CD14-positive monocyte (primary cell): Measurements from ENCODE around the gene HSPA1L. TPM values are rescaled to one million over a fixed set of nuclear protein-coding genes. Genes with fewer than 3 reads are reported as not detected.
A peak's percentile ranks its signal among the peaks of the same experiment; 100 is the strongest.
"Not testable (repeated sequence)": the region's sequence is repeated elsewhere in the genome, so short reads cannot be mapped to it uniquely, and the experiment has no call there.

ENCODE experiments used
- DNase-seq, 3 donors: peaks; one replicate each; pipeline ENCODE4 v3.0.0-alpha.2; 2011 to 2022
- H2AFZ ChIP-seq: 2 replicates; pipeline ENCODE4 v1.6.0; 2012; ENCODE audit warnings: mild to moderate bottlenecking, low read depth, low read length, inconsistent platforms; ENCODE audit not compliant: insufficient read depth, poor library complexity, severe bottlenecking
- H3K27ac ChIP-seq, 2 donors: 1 replicate in 1 of 2; 2 replicates in 1 of 2; pipeline ENCODE4 v1.5.1; 2012 to 2013; ENCODE audit warnings: low read length in 2 of 2, control low read depth in 1 of 2, inconsistent platforms in 1 of 2, low read depth in 1 of 2, mild to moderate bottlenecking in 1 of 2
- H3K27me3 ChIP-seq, 2 donors: one replicate each; pipeline versions ENCODE4 v1.6.0 to v1.6.1; 2011 to 2013; ENCODE audit warnings: low read length in 2 of 2; ENCODE audit not compliant: control insufficient read depth in 2 of 2, insufficient read depth in 2 of 2
- H3K36me3 ChIP-seq, 2 donors: replicated peaks in 1 of 2; 1 replicate in 1 of 2; 2 replicates in 1 of 2; pipeline versions ENCODE4 v1.5.1 to v1.6.1; 2012 to 2013; ENCODE audit warnings: low read length in 2 of 2, control low read depth in 1 of 2, inconsistent platforms in 1 of 2, mild to moderate bottlenecking in 1 of 2; ENCODE audit not compliant: insufficient read depth in 2 of 2, control insufficient read depth in 1 of 2
- H3K4me1 ChIP-seq, 2 donors: 1 replicate in 1 of 2; 2 replicates in 1 of 2; pipeline versions ENCODE4 v1.5.1 to v1.6.1; 2012 to 2013; ENCODE audit warnings: low read length in 2 of 2, control low read depth in 1 of 2, inconsistent platforms in 1 of 2, mild to moderate bottlenecking in 1 of 2, moderate library complexity in 1 of 2; ENCODE audit not compliant: insufficient read depth in 2 of 2, control insufficient read depth in 1 of 2
- H3K4me2 ChIP-seq: replicated peaks from 2 replicates; pipeline ENCODE3; 2012; ENCODE audit warnings: low read length, moderate library complexity, mild to moderate bottlenecking; ENCODE audit not compliant: poor library complexity, severe bottlenecking; ENCODE audit errors: extremely low read depth
- H3K4me3 ChIP-seq, 3 experiments: fragments of 200-600 bp in 1 of 3; sonication (generic) in 1 of 3; replicated peaks in 1 of 3; 1 replicate in 2 of 3; 2 replicates in 1 of 3; pipeline ENCODE4 v1.5.1; 2011 to 2013; ENCODE audit warnings: low read length in 3 of 3, mild to moderate bottlenecking in 3 of 3, control low read depth in 2 of 3, low read depth in 2 of 3, inconsistent platforms in 1 of 3, moderate library complexity in 1 of 3
- H3K79me2 ChIP-seq: 2 replicates; pipeline ENCODE4 v1.6.0; 2012; ENCODE audit warnings: mild to moderate bottlenecking, control low read depth, inconsistent platforms, low read length, moderate library complexity; ENCODE audit not compliant: insufficient read depth
- H3K9ac ChIP-seq: 2 replicates; pipeline ENCODE4 v1.6.0; 2017; ENCODE audit warnings: low read length, mild to moderate bottlenecking; ENCODE audit not compliant: insufficient read depth, poor library complexity, severe bottlenecking
- H3K9me3 ChIP-seq, 2 donors: replicated peaks in 1 of 2; 1 replicate in 1 of 2; 2 replicates in 1 of 2; pipeline versions ENCODE4 v1.5.1 to v1.6.1; 2012 to 2013; ENCODE audit warnings: low read length in 2 of 2, control low read depth in 1 of 2; ENCODE audit not compliant: control insufficient read depth in 1 of 2, insufficient read depth in 1 of 2
- H4K20me1 ChIP-seq: 2 replicates; pipeline ENCODE4 v1.6.0; 2012; ENCODE audit warnings: mild to moderate bottlenecking, low read length, control low read depth, moderate library complexity; ENCODE audit not compliant: insufficient read depth
- H3K27ac Mint-ChIP-seq, 7 donors: one replicate each; pipeline ENCODE4 v1.8.0; 2020; ENCODE audit warnings: mild to moderate bottlenecking in 7 of 7, mixed read lengths in 7 of 7, moderate library complexity in 6 of 7, inconsistent platforms in 2 of 7
- H3K27me3 Mint-ChIP-seq, 3 donors: one replicate each; pipeline ENCODE4 v1.8.0; 2021 to 2022; ENCODE audit warnings: low read depth in 3 of 3, mild to moderate bottlenecking in 3 of 3, mixed read lengths in 3 of 3, moderate library complexity in 3 of 3, inconsistent platforms in 1 of 3
- H3K36me3 Mint-ChIP-seq, 2 donors: one replicate each; pipeline ENCODE4 v1.8.0; 2020; ENCODE audit warnings: mixed read lengths in 2 of 2, inconsistent platforms in 1 of 2, mild to moderate bottlenecking in 1 of 2
- H3K4me1 Mint-ChIP-seq: one replicate; pipeline ENCODE4 v1.8.0; 2020; ENCODE audit warnings: mild to moderate bottlenecking, mixed read lengths
- H3K4me3 Mint-ChIP-seq, 2 donors: one replicate each; pipeline ENCODE4 v1.8.0; 2020; ENCODE audit warnings: mild to moderate bottlenecking in 2 of 2, mixed read lengths in 2 of 2, moderate library complexity in 1 of 2
- H3K9me3 Mint-ChIP-seq, 7 donors: one replicate each; pipeline ENCODE4 v1.8.0; 2020 to 2022; ENCODE audit warnings: mixed read lengths in 7 of 7, mild to moderate bottlenecking in 6 of 7, moderate library complexity in 6 of 7, inconsistent platforms in 2 of 7
- WGBS: methylation state at CpG from one replicate; pipeline ENCODE4 v1.1.5; 2013; ENCODE audit warnings: missing lambda C conversion rate; ENCODE audit not compliant: insufficient coverage; 5-methylcytosine and 5-hydroxymethylcytosine counted together
- intact Hi-C, 2 donors: fragments of 100-400 bp; cut with micrococcal nuclease; formaldehyde crosslinking; loops; one replicate each; pipeline versions ENCODE4 v1.15.0 to v1.15.1; 2023
- polyA plus RNA-seq, 3 donors: library from polyadenylated mRNA; depleted of rRNA in 1 of 3; unstranded in 2 of 3; stranded (reverse) in 1 of 3; fragments of 300-500 nt in 2 of 3; fragments of >200 nt in 1 of 3; fragmentation: Illumina TruSeq in 2 of 3; gene quantifications; 1 replicate in 2 of 3; 2 replicates in 1 of 3; pipeline ENCODE4 v1.2.3, GENCODE V29; 2012 to 2021
- TF ChIP-seq, protein P1 (sequence below): fragments of 200-600 bp; IDR thresholded peaks from one replicate; pipeline ENCODE4 v1.8.0; 2022; ENCODE audit warnings: antibody characterized with exemption, mild to moderate bottlenecking

The HSPA1L gene
- polyA plus RNA-seq, 3 donors: 0.53 to 0.72 (median 0.55) TPM

DNA sequence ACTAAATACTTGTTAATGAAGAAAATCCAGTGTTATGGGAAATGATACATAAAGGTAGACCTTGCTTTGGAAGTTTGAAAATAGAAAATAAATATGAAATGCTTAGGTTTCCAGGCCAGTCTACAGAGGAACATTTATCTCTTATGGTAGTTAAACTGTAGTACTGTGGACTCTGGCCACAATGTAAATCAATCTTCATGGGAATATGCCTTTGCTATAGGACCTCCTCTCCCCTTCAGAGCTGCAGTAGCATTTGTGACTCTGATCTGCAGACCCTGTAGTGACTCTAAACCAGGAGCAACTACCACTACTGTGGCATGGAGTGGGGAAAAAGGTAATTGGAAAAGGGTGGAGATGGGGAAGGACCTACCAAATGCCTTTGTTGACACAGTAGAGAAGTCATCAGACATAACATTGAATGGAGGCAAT is 4.8 kb upstream of the HSPA1L start:
- Mint-ChIP-seq H3K36me3 (peaks cover 0 to 8% of the 10 kb centered on the region in 2 donors), H3K27me3 (peaks cover 0 to 4% (median 0%) of the 10 kb centered on the region in 3 donors), H3K27ac (peak overlapping the region in 5 of 7 donors; percentile 37 to 66 (median 63)), H3K4me1 (peaks cover 59% of the 10 kb centered on the region), H3K4me3 (peak overlapping the region in 1 of 2 donors; percentile 13), H3K9me3 (peaks cover 0 to 2% (median 0%) of the 10 kb centered on the region in 7 donors)
- no peaks in the 10 kb centered on the region for H3K27me3 ChIP-seq
- H2AFZ ChIP-seq: no peak overlapping the region
- TF ChIP-seq, protein P1, sequence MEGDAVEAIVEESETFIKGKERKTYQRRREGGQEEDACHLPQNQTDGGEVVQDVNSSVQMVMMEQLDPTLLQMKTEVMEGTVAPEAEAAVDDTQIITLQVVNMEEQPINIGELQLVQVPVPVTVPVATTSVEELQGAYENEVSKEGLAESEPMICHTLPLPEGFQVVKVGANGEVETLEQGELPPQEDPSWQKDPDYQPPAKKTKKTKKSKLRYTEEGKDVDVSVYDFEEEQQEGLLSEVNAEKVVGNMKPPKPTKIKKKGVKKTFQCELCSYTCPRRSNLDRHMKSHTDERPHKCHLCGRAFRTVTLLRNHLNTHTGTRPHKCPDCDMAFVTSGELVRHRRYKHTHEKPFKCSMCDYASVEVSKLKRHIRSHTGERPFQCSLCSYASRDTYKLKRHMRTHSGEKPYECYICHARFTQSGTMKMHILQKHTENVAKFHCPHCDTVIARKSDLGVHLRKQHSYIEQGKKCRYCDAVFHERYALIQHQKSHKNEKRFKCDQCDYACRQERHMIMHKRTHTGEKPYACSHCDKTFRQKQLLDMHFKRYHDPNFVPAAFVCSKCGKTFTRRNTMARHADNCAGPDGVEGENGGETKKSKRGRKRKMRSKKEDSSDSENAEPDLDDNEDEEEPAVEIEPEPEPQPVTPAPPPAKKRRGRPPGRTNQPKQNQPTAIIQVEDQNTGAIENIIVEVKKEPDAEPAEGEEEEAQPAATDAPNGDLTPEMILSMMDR: no peak
- H3K36me3 ChIP-seq: no peaks in the 10 kb centered on the region
- peaks cover 52% of the 10 kb centered on the region for H3K79me2 ChIP-seq
- H4K20me1 ChIP-seq: no peaks in the 10 kb centered on the region
- H3K4me3 ChIP-seq: no peak overlapping the region
- DNase-seq: no peak
- no peak overlapping the region for H3K9ac ChIP-seq
- peaks cover 60 to 75% of the 10 kb centered on the region in 2 donors for H3K4me1 ChIP-seq
- H3K4me2 ChIP-seq: no peak overlapping the region
- intact Hi-C loops: no loop called here
- H3K9me3 ChIP-seq: no peaks in the 10 kb centered on the region
- H3K27ac ChIP-seq: no peak overlapping the region

DNA sequence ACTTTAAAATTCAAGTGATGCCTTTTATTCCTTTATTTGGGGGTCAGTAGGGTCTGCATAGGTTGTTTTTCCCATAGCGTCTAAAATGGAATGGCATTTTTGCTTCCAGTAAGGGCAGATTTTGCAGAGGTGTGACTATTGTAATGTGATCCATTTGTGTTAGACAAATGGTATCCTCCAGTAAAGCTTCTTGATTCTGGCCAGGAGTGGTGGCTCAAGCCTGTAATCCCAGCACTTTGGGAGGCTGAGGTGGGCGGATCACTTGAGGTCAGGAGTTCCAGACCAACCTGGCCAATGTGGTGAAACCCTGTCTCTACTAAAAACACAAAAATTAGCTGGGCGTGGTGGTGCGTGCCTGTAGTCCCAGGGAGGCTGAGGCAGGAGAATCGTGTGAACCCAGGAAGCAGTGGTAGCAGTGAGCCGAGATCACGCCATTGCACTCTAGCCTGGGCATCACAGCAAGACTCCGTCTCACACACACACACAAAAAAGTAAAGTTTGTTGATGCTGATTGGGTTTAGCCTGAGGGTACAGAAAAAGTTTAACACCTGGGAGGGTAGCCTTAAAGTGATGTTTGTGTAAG is 2.9 kb upstream of the HSPA1L start:
- H3K4me3 Mint-ChIP-seq: peak overlapping the region; percentile 82 to 92
- peak overlapping the region; percentile 48 for H2AFZ ChIP-seq
- H3K36me3 Mint-ChIP-seq, H4K20me1 ChIP-seq, H3K9me3 ChIP-seq, H3K27me3 Mint-ChIP-seq, H3K27me3 ChIP-seq, H3K9me3 Mint-ChIP-seq, H3K36me3 ChIP-seq, intact Hi-C loops, DNase-seq: not testable (repeated sequence)
- peaks cover 55 to 72% of the 10 kb centered on the region in 2 donors for H3K4me1 ChIP-seq
- 0% methylated on average over 1 of the region's 8 CpGs for WGBS
- peak overlapping the region; percentile 64 for H3K9ac ChIP-seq
- H3K79me2 ChIP-seq: peaks cover 60% of the 10 kb centered on the region
- H3K4me3 ChIP-seq: peak overlapping the region; percentile 61 to 89 (median 86)
- H3K27ac ChIP-seq: peak overlapping the region; percentile 66 to 77
- peak overlapping the region; percentile 77 to 90 (median 87) for H3K27ac Mint-ChIP-seq
- H3K4me2 ChIP-seq: peak overlapping the region; percentile 76
- H3K4me1 Mint-ChIP-seq: peaks cover 61% of the 10 kb centered on the region

DNA sequence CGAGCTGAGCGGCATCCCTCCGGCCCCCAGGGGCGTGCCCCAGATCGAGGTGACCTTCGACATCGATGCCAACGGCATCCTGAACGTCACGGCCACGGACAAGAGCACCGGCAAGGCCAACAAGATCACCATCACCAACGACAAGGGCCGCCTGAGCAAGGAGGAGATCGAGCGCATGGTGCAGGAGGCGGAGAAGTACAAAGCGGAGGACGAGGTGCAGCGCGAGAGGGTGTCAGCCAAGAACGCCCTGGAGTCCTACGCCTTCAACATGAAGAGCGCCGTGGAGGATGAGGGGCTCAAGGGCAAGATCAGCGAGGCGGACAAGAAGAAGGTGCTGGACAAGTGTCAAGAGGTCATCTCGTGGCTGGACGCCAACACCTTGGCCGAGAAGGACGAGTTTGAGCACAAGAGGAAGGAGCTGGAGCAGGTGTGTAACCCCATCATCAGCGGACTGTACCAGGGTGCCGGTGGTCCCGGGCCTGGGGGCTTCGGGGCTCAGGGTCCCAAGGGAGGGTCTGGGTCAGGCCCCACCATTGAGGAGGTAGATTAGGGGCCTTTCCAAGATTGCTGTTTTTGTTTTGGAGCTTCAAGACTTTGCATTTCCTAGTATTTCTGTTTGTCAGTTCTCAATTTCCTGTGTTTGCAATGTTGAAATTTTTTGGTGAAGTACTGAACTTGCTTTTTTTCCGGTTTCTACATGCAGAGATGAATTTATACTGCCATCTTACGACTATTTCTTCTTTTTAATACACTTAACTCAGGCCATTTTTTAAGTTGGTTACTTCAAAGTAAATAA is 2.2 kb upstream of the HSPA1L start:
- peaks cover 54 to 72% of the 10 kb centered on the region in 2 donors for H3K4me1 ChIP-seq
- Mint-ChIP-seq H3K4me3 (peak overlapping the region; percentile 82 to 92), H3K27ac (peak overlapping the region; percentile 77 to 90 (median 87)), H3K4me1 (peaks cover 61% of the 10 kb centered on the region), H3K36me3 (peaks cover 0 to 12% of the 10 kb centered on the region in 2 donors)
- H3K36me3 ChIP-seq, H3K27me3 Mint-ChIP-seq, intact Hi-C loops, H3K9me3 Mint-ChIP-seq, H4K20me1 ChIP-seq, H3K27me3 ChIP-seq, H3K9me3 ChIP-seq: not testable (repeated sequence)
- peak in 2 of 3 donors; percentile 44 to 50 for DNase-seq
- 1% methylated on average over 8 of the region's 37 CpGs for WGBS
- H3K27ac ChIP-seq: peak overlapping the region; percentile 66 to 77
- peak overlapping the region; percentile 61 to 89 (median 86) for H3K4me3 ChIP-seq
- H3K79me2 ChIP-seq: peaks cover 65% of the 10 kb centered on the region
- H3K9ac ChIP-seq: peak overlapping the region; percentile 64
- H3K4me2 ChIP-seq: peak overlapping the region; percentile 76
- peak overlapping the region; percentile 48 for H2AFZ ChIP-seq
